Vagina (tissue), 2 donors: Measurements from ENCODE around the gene GRAP.

Experiments
- CTCF ChIP-seq, 3 experiments: fragments of 450-650 bp in 2 of 3; fragments of 200-600 bp in 1 of 3; sonication (generic) in 1 of 3; IDR thresholded peaks; one replicate each; pipeline ENCODE4 v1.5.1; 2017 to 2019; ENCODE audit warnings: antibody characterized with exemption in 3 of 3, mild to moderate bottlenecking in 2 of 3, moderate library complexity in 2 of 3
- POLR2AphosphoS5 ChIP-seq, 2 donors: sonication (generic); formaldehyde crosslinking; IDR thresholded peaks; one replicate each; pipeline ENCODE4 v1.9.0; 2017; ENCODE audit warnings: antibody characterized with exemption in 2 of 2, mild to moderate bottlenecking in 2 of 2, low read depth in 1 of 2; ENCODE audit not compliant: insufficient read depth in 1 of 2

DNA sequence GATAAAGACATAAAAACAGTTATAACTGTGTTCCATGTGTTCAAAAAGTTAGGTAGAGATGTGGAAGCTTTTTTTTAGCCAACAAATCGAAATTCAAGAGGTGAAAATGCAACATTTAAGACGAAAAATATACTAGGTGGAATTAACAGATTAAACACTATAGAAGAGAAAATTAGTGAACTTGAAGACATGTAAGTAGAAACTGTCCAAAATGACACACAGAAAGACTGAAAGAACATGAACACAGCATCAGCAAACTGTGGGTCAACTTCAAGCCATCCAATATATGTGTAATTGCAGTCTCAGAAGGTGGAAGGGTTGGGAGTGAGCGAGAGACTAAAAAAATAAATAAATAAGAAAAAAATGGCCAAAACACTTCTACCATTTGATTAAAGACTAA lies 51.5 kb downstream of the GRAP start:
- TF ChIP-seq CTCF (IDR thresholded peaks at IDR 0.05) (no peak), POLR2AphosphoS5 (IDR thresholded peaks at IDR 0.05; ENCODE audit: insufficient read depth in 1 of 2, low read depth in 1 of 2) (no peak)
